ENCODE data around the gene MTERF2. TPM values are rescaled to one million over a fixed set of nuclear protein-coding genes. Genes with fewer than 3 reads are reported as not detected.

Gene MTERF2
- total RNA-seq, 1 donor from 2014 or later = 20.4 TPM

DNA sequence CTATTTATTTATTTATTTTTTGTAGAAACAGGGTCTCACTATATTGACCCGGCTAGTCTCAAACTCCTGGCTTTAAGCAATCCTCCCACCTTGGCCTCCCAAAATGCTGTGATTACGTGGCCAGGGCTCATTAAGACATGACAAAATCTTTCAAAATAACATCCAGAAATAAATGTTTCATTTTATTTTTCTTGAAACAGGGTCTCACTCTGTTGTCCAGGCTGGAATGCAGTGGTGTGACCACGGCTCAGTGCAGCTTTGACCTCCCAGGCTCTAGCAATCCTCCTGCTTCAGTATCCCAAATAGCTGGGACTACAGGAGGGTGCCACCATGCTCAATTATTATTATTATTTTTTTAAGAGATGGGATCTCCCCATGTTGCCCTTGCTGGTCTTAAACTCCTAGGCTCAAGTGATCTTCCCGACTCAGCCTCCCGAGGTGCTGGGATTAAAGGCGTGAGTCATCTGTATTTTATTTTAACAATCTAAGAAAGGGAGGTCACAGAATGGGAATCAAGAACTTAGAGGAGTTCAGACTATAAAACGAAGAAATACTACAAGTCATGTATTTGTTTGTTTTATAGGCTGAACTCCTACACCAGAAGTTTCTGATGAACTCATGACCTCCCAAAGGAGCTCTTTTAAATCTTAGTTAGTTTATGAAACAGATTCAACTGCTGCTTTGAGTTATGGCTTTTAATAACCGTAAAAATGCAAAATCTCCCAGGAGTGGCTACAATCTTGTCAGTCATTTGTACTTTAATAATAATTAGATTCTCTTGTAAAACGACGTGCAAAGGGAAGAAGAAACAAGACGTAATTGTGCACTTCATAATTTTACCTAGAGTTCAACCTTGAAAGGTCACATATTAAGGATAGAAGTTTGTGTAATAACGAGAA is 33.3 kb downstream of the MTERF2 start:
- TF ChIP-seq, protein P1, sequence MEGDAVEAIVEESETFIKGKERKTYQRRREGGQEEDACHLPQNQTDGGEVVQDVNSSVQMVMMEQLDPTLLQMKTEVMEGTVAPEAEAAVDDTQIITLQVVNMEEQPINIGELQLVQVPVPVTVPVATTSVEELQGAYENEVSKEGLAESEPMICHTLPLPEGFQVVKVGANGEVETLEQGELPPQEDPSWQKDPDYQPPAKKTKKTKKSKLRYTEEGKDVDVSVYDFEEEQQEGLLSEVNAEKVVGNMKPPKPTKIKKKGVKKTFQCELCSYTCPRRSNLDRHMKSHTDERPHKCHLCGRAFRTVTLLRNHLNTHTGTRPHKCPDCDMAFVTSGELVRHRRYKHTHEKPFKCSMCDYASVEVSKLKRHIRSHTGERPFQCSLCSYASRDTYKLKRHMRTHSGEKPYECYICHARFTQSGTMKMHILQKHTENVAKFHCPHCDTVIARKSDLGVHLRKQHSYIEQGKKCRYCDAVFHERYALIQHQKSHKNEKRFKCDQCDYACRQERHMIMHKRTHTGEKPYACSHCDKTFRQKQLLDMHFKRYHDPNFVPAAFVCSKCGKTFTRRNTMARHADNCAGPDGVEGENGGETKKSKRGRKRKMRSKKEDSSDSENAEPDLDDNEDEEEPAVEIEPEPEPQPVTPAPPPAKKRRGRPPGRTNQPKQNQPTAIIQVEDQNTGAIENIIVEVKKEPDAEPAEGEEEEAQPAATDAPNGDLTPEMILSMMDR (conservative IDR thresholded peaks at IDR 0.05) = no peak
- peaks cover 2% of the 10 kb centered on the region for H3K27me3 Mint-ChIP-seq (ENCODE audit: low read depth)
- H3K9me3 Mint-ChIP-seq = peaks cover 8% of the 10 kb centered on the region
- no peak overlapping the region for H3K27ac Mint-ChIP-seq (ENCODE audit: unreplicated experiment)
- peaks cover 5% of the 10 kb centered on the region for H3K36me3 Mint-ChIP-seq (ENCODE audit: low read depth)
- no peak for DNase-seq (ENCODE audit: low read depth, low spot score)
- peaks cover 21% of the 10 kb centered on the region for H3K4me1 Mint-ChIP-seq
- peak overlapping the region; percentile 66 for H3K4me3 Mint-ChIP-seq

DNA sequence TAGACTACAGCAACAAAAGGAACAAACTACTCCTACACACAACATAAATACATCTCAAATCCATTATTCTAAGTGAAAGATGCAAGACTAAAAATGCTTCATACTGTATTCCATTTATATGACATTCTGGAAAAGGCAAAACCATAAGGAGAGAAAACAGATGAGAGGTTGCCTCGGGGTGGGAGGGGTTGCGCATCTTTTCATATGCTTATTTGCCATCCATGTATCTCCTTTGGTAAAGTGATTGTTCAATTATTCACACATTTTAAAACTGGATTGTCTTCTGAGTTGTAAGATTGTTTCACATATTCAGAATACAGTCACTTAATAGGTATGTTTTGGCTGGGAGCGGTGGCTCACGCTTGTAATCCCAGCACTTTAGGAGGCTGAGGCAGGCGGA is 36.4 kb downstream of the MTERF2 start:
- H3K36me3 Mint-ChIP-seq (ENCODE audit: low read depth) = peaks cover 8% of the 10 kb centered on the region
- H3K27me3 Mint-ChIP-seq (ENCODE audit: low read depth) = peaks cover 2% of the 10 kb centered on the region
- no peak overlapping the region for H3K27ac Mint-ChIP-seq (ENCODE audit: unreplicated experiment)
- no peak for DNase-seq (ENCODE audit: low read depth, low spot score)
- peaks cover 19% of the 10 kb centered on the region for H3K9me3 Mint-ChIP-seq
- TF ChIP-seq, protein P1 (conservative IDR thresholded peaks at IDR 0.05) = no peak
- H3K4me3 Mint-ChIP-seq = no peak overlapping the region
- peaks cover 3% of the 10 kb centered on the region for H3K4me1 Mint-ChIP-seq

DNA sequence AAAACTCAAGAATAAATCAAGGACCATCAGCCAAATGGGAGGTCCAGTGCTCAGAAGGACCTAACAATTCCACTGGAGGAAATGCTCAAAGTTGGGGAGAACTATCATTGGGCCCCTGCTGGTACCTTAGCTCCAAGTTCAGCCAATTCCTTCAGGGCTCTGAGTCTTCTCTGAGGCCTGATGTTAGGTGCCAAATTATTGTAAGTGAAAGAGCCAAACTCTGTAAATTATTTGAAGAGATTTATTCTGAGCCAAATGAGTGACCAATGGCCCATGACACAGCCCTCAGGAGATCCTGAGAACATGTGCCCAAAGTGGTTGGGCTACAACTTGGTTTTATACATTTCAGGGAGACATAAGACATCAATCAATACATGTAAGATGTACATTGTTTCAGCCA is 39.5 kb downstream of the MTERF2 start:
- no peak for DNase-seq (ENCODE audit: low read depth, low spot score)
- Mint-ChIP-seq H3K36me3 (ENCODE audit: low read depth) (peaks cover 8% of the 10 kb centered on the region), H3K4me3 (no peak overlapping the region), H3K4me1 (no peaks in the 10 kb centered on the region), H3K27me3 (ENCODE audit: low read depth) (peaks cover 2% of the 10 kb centered on the region), H3K27ac (ENCODE audit: unreplicated experiment) (no peak overlapping the region), H3K9me3 (peaks cover 19% of the 10 kb centered on the region)
- TF ChIP-seq, protein P1 (conservative IDR thresholded peaks at IDR 0.05) = no peak

DNA sequence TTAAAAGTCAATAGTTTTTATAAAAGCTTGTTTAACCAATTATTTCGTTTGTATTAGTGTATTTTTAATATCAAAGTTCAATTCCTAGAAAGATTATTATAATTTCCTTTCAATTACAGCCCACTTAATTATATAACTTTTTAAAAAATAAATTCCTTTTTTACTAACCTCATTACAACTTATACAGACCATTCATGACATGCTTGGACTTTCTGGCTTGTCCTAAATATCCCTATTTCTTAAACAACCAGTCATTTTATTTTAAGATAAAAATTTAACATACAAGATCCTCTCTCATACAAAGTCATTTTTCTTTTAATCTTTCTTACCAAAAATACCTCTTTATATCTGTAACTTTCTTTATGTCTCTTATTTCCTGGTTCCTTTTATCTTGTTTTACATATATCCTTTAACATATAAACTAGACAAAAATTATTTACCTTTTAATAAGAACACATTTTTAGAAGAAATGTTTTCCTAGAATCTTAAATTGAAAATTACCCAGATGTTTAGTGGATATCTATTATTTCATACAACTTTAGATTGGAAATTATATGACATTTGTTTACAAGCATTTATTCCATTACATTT is 41.6 kb downstream of the MTERF2 start:
- Mint-ChIP-seq H3K4me1 (no peaks in the 10 kb centered on the region), H3K36me3 (ENCODE audit: low read depth) (peaks cover 6% of the 10 kb centered on the region), H3K9me3 (peaks cover 19% of the 10 kb centered on the region), H3K4me3 (no peak overlapping the region), H3K27me3 (ENCODE audit: low read depth) (peaks cover 2% of the 10 kb centered on the region), H3K27ac (ENCODE audit: unreplicated experiment) (no peak overlapping the region)
- TF ChIP-seq, protein P1 (conservative IDR thresholded peaks at IDR 0.05) = no peak
- DNase-seq (ENCODE audit: low read depth, low spot score) = no peak

DNA sequence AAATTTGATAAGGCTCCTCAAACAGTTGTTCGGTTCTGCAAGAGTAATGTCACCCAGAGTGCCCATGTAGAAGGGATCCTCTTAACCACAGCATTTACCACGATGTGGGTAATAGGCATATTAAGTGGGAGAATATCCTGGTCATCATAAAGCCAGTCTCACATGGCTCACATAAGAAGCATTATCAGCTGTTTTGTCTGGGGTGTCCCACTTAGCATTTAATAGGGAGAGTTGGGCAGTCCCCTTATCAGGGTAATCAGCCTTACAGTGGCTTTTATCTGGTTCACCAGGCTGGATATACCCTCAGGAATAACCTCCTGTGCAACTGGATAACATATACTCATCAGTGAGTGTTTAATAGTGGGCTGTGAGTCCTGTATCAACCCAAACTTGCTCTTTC is 44.2 kb downstream of the MTERF2 start:
- no peak overlapping the region for H3K4me3 Mint-ChIP-seq
- TF ChIP-seq, protein P1 (conservative IDR thresholded peaks at IDR 0.05) = no peak
- H3K27me3 Mint-ChIP-seq (ENCODE audit: low read depth) = no peaks in the 10 kb centered on the region
- no peak for DNase-seq (ENCODE audit: low read depth, low spot score)
- H3K36me3 Mint-ChIP-seq (ENCODE audit: low read depth) = peaks cover 8% of the 10 kb centered on the region
- peaks cover 9% of the 10 kb centered on the region for H3K9me3 Mint-ChIP-seq
- H3K27ac Mint-ChIP-seq (ENCODE audit: unreplicated experiment) = no peak overlapping the region
- no peaks in the 10 kb centered on the region for H3K4me1 Mint-ChIP-seq
